Testis (tissue), 3 donors: ENCODE measurements around the gene CCND3. TPM values are rescaled to one million over a fixed set of nuclear protein-coding genes. Genes with fewer than 3 reads are reported as not detected.
A peak's percentile ranks its signal among the peaks of the same experiment; 100 is the strongest.

Source experiments
- DNase-seq: peaks from one replicate; pipeline ENCODE4 v3.0.0-alpha.2; 2019
- H3K27ac ChIP-seq, 2 donors: fragments of 200-600 bp; sonication (generic); one replicate each; pipeline ENCODE4 v1.5.1; 2019
- H3K27me3 ChIP-seq: fragments of 200-600 bp; sonication (generic); one replicate; pipeline ENCODE4 v1.5.1; 2019
- H3K36me3 ChIP-seq: fragments of 200-600 bp; sonication (generic); one replicate; pipeline ENCODE4 v1.5.1; 2017; ENCODE audit warnings: low read depth; ENCODE audit errors: missing control alignments
- H3K4me1 ChIP-seq: fragments of 200-600 bp; sonication (generic); one replicate; pipeline ENCODE4 v1.5.1; 2019
- H3K4me3 ChIP-seq, 2 donors: fragments of 200-600 bp; sonication (generic); one replicate each; pipeline ENCODE4 v1.5.1; 2017 to 2019
- H3K9me3 ChIP-seq: fragments of 200-600 bp; sonication (generic); one replicate; pipeline ENCODE4 v1.5.1; 2017
- POLR2A ChIP-seq: fragments of 450-650 bp; IDR thresholded peaks from one replicate; pipeline ENCODE4 v1.6.1; 2017; ENCODE audit warnings: antibody characterized with exemption, mild to moderate bottlenecking, moderate library complexity
- WGBS, 2 donors: methylation state at CpG; one replicate each; pipeline ENCODE4 v1.1.5; 2018; 5-methylcytosine and 5-hydroxymethylcytosine counted together
- intact Hi-C: fragments of 100-400 bp; cut with DNase I; formaldehyde crosslinking; loops from one replicate; pipeline ENCODE4 v1.15.1; 2023; ENCODE audit warnings: low total_unique reads
- polyA plus RNA-seq: library from polyadenylated mRNA; stranded (reverse); fragments of 350-450 nt; fragmentation: Illumina TruSeq; extraction: RNeasy Lipid Tissue Mini Kit (QIAGEN cat#74804); gene quantifications from one replicate; pipeline ENCODE4 v1.2.3, GENCODE V29; 2014; ENCODE audit warnings: low read depth, low replicate concordance; ENCODE audit not compliant: insufficient read depth
- total RNA-seq, 2 donors: library from RNA; depleted of rRNA; stranded (reverse); fragments of >200 nt; gene quantifications; one replicate each; pipeline ENCODE4 v1.2.3, GENCODE V29; 2016
- TF ChIP-seq, protein P1 (sequence below), 3 experiments: fragments of 450-650 bp in 2 of 3; fragments of 200-600 bp in 1 of 3; sonication (generic) in 1 of 3; IDR thresholded peaks; one replicate each; pipeline ENCODE4 v1.5.1; 2016 to 2019; ENCODE audit warnings: antibody characterized with exemption in 3 of 3, mild to moderate bottlenecking in 2 of 3, moderate library complexity in 1 of 3

CCND3 gene
- total and polyA plus RNA-seq, 3 donors from 2014 or later, result 21.2 to 32.9 (median 27.9) TPM

DNA sequence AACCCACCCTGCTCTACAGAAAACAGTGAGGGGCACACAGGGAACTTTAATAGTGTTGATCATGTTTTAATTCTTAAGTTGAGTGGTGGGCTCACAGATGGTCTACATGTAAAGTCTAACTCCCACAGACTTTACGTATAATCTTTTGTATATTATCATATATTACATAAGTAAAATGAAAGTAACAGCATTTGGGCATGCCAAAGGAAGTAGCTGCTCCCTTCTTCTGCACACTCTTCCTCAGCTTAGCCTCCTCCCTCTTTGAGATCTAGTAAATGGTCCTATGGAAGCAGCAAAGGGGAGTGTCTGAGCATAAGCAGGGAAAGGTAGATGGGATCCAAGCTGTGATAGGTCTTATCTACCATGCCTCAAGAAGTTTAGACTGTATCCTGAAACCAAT, 31.9 kb downstream of the CCND3 start:
- DNase-seq, result no peak
- H3K9me3 ChIP-seq, result no peaks in the 10 kb centered on the region
- no peaks in the 10 kb centered on the region for H3K4me1 ChIP-seq
- 97 to 100% methylated on average over 1 of the region's 1 CpG for WGBS, 2 donors
- H3K27me3 ChIP-seq, result no peaks in the 10 kb centered on the region
- intact Hi-C loops, result no loop called here
- TF ChIP-seq, protein P1, sequence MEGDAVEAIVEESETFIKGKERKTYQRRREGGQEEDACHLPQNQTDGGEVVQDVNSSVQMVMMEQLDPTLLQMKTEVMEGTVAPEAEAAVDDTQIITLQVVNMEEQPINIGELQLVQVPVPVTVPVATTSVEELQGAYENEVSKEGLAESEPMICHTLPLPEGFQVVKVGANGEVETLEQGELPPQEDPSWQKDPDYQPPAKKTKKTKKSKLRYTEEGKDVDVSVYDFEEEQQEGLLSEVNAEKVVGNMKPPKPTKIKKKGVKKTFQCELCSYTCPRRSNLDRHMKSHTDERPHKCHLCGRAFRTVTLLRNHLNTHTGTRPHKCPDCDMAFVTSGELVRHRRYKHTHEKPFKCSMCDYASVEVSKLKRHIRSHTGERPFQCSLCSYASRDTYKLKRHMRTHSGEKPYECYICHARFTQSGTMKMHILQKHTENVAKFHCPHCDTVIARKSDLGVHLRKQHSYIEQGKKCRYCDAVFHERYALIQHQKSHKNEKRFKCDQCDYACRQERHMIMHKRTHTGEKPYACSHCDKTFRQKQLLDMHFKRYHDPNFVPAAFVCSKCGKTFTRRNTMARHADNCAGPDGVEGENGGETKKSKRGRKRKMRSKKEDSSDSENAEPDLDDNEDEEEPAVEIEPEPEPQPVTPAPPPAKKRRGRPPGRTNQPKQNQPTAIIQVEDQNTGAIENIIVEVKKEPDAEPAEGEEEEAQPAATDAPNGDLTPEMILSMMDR (IDR thresholded peaks at IDR 0.05), result no peak
- TF ChIP-seq POLR2A, result no peak
- H3K36me3 ChIP-seq, result no peaks in the 10 kb centered on the region
- H3K27ac ChIP-seq, result no peak overlapping the region
- no peak overlapping the region for H3K4me3 ChIP-seq

DNA sequence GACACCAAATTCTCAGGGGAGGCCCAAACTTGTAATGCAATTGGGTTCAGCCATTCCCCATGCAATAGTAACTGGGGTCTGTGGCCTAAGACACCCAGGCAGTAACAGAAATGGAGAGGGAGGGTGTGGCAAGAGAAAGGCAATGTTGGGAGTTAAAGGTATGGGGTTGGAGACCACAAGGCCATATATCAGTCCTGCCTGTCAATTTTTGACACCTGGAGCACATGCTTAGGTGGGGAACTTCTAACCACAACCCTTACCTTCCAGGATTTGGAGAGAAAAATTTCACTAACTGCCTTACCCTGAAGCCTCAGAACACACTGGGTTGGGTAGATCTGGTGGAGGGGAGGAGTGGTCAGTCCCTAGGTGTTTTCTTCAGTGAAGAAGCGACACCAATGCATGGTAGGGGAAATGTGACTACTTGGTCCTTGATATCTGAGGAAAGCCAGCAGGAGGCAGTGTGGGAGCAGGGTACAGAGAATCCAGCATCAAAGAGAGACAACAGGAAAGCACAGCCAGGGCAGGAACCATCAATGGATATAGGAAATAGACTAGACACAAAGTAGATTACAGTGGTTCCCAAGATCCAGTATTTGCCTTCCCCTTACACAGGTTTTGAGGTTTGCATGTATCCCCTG, 39.6 kb downstream of the CCND3 start:
- intact Hi-C loops, result no loop called here
- H3K27me3 ChIP-seq, result no peaks in the 10 kb centered on the region
- no peak overlapping the region for H3K4me3 ChIP-seq
- TF ChIP-seq POLR2A, result no peak
- TF ChIP-seq, protein P1 (IDR thresholded peaks at IDR 0.05), result no peak
- no peaks in the 10 kb centered on the region for H3K36me3 ChIP-seq
- no peak overlapping the region for H3K27ac ChIP-seq
- no peaks in the 10 kb centered on the region for H3K9me3 ChIP-seq
- no peaks in the 10 kb centered on the region for H3K4me1 ChIP-seq
- DNase-seq, result no peak
- 92 to 100% methylated on average over 1 of the region's 1 CpG for WGBS, 2 donors

- intact Hi-C loops, result no loop called here
- no peaks in the 10 kb centered on the region for H3K36me3 ChIP-seq
These were observed 40.7 kb downstream of the CCND3 start for GRCh38 chr6:41900861-41901260.

GRCh38 chr6:41896281-41896680, 45.3 kb downstream of the CCND3 start:
- Histone ChIP-seq H3K4me3 (no peak overlapping the region), H3K36me3 (no peaks in the 10 kb centered on the region), H3K4me1 (peaks cover 6% of the 10 kb centered on the region), H3K9me3 (no peaks in the 10 kb centered on the region), H3K27ac (peak overlapping the region in 1 of 2 donors; percentile 57), H3K27me3 (no peaks in the 10 kb centered on the region)
- 28 to 55% methylated on average over 3 of the region's 3 CpGs for WGBS, 2 donors
- intact Hi-C loops, result no loop called here
- DNase-seq, result no peak
- TF ChIP-seq POLR2A, result no peak
- TF ChIP-seq, protein P1 (IDR thresholded peaks at IDR 0.05), result no peak

More at GRCh38 chr6:41900861-41901260, 40.7 kb downstream of the CCND3 start:
- no peak for DNase-seq
- TF ChIP-seq POLR2A, result no peak
- TF ChIP-seq, protein P1 (IDR thresholded peaks at IDR 0.05), result no peak
- Histone ChIP-seq H3K27me3 (no peaks in the 10 kb centered on the region), H3K27ac (no peak overlapping the region), H3K4me3 (no peak overlapping the region), H3K4me1 (peaks cover 3% of the 10 kb centered on the region), H3K9me3 (no peaks in the 10 kb centered on the region)
- WGBS, 2 donors, result 79 to 82% methylated on average over 1 of the region's 1 CpG
